Measurements from ENCODE around the gene MYL7.

DNA sequence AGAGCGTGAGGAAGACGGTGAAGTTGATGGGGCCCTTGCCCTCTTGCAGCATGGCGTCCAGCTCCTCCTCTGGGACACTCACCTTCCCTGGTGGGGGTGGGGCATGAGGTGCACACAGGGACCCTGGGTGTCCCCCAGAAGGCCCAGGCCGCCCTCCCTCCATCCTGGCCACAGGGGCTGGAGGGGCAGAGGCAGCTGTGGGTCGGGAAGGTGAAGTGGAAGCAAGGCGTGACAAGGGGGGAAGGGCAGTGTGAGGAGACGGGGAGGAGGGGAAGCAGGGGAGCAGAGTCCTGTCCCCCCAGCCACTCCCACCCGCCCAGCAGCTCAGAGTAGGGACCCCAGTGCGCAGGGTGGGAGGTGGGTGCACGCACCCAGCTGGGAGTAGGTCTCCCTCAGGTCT, 791 bp downstream of the MYL7 start:
- no peak for TF ChIP-seq RAD21 (IDR thresholded peaks at IDR 0.05; ENCODE audit: low read length)
- TF ChIP-seq, protein P1, sequence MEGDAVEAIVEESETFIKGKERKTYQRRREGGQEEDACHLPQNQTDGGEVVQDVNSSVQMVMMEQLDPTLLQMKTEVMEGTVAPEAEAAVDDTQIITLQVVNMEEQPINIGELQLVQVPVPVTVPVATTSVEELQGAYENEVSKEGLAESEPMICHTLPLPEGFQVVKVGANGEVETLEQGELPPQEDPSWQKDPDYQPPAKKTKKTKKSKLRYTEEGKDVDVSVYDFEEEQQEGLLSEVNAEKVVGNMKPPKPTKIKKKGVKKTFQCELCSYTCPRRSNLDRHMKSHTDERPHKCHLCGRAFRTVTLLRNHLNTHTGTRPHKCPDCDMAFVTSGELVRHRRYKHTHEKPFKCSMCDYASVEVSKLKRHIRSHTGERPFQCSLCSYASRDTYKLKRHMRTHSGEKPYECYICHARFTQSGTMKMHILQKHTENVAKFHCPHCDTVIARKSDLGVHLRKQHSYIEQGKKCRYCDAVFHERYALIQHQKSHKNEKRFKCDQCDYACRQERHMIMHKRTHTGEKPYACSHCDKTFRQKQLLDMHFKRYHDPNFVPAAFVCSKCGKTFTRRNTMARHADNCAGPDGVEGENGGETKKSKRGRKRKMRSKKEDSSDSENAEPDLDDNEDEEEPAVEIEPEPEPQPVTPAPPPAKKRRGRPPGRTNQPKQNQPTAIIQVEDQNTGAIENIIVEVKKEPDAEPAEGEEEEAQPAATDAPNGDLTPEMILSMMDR (conservative IDR thresholded peaks at IDR 0.05; ENCODE audit: low read depth, low read length), result no peak
- no peak for TF ChIP-seq RFX5 (IDR thresholded peaks at IDR 0.05; ENCODE audit: low read depth, low read length)
- TF ChIP-seq POLR2A (IDR thresholded peaks at IDR 0.05; ENCODE audit: low read depth, low read length), result no peak
- no peak for TF ChIP-seq NFE2L2 (IDR thresholded peaks at IDR 0.05; ENCODE audit: low read depth, low read length)
- TF ChIP-seq RCOR1 (IDR thresholded peaks at IDR 0.05; ENCODE audit: insufficient replicate concordance, low read length), result no peak
- TF ChIP-seq, protein P2, sequence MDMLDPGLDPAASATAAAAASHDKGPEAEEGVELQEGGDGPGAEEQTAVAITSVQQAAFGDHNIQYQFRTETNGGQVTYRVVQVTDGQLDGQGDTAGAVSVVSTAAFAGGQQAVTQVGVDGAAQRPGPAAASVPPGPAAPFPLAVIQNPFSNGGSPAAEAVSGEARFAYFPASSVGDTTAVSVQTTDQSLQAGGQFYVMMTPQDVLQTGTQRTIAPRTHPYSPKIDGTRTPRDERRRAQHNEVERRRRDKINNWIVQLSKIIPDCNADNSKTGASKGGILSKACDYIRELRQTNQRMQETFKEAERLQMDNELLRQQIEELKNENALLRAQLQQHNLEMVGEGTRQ (IDR thresholded peaks at IDR 0.05; ENCODE audit: low read depth, low read length), result no peak
